Transverse colon (tissue), 4 donors: ENCODE measurements around the gene ARHGAP12. TPM values are rescaled to one million over a fixed set of nuclear protein-coding genes. Genes with fewer than 3 reads are reported as not detected.

ENCODE experiments used
- DNase-seq: peaks from one replicate; pipeline ENCODE4 v3.0.0-alpha.2; 2019
- H3K27ac ChIP-seq, 4 donors: fragments of 200-600 bp; sonication (generic); 2 replicates each; pipeline ENCODE4 v1.5.1; 2016 to 2018; ENCODE audit warnings: inconsistent platforms in 4 of 4
- H3K27me3 ChIP-seq: fragments of 200-600 bp; sonication (generic); 2 replicates; pipeline ENCODE4 v1.5.1; 2017; ENCODE audit warnings: inconsistent platforms
- H3K36me3 ChIP-seq, 4 donors: fragments of 200-600 bp; sonication (generic); 2 replicates each; pipeline ENCODE4 v1.5.1; 2017 to 2019; ENCODE audit warnings: inconsistent platforms in 4 of 4
- H3K4me1 ChIP-seq, 4 donors: fragments of 200-600 bp; sonication (generic); 2 replicates each; pipeline ENCODE4 v1.5.1; 2017 to 2020; ENCODE audit warnings: inconsistent platforms in 4 of 4
- H3K4me3 ChIP-seq, 4 donors: fragments of 200-600 bp; sonication (generic); 1 replicate in 1 of 4; 2 replicates in 3 of 4; pipeline versions ENCODE4 v1.5.1 to v1.6.1; 2017 to 2019; ENCODE audit warnings: inconsistent platforms in 4 of 4
- H3K9me3 ChIP-seq, 2 donors: fragments of 200-600 bp; sonication (generic); 2 replicates each; pipeline ENCODE4 v1.5.1; 2017 to 2019; ENCODE audit warnings: inconsistent platforms in 2 of 2
- CTCF ChIP-seq, 5 experiments: fragments of 200-600 bp in 3 of 5; fragments of 450-650 bp in 2 of 5; sonication (generic) in 3 of 5; IDR thresholded peaks; 1 replicate in 2 of 5; 2 replicates in 3 of 5; pipeline ENCODE4 v1.5.1; 2016 to 2017; ENCODE audit warnings: antibody characterized with exemption in 5 of 5, inconsistent platforms in 3 of 5, mild to moderate bottlenecking in 2 of 5, moderate library complexity in 1 of 5
- EP300 ChIP-seq: sonication (generic); formaldehyde crosslinking; IDR thresholded peaks from one replicate; pipeline ENCODE4 v1.6.1; 2017; ENCODE audit warnings: antibody characterized with exemption, low read depth
- POLR2A ChIP-seq: fragments of 450-650 bp; IDR thresholded peaks from one replicate; pipeline ENCODE4 v1.6.1; 2016; ENCODE audit warnings: antibody characterized with exemption, mild to moderate bottlenecking, moderate library complexity
- POLR2AphosphoS5 ChIP-seq, 3 donors: sonication (generic); formaldehyde crosslinking; IDR thresholded peaks; one replicate each; pipeline ENCODE4 v1.6.1; 2016; ENCODE audit warnings: antibody characterized with exemption in 3 of 3
- WGBS, 2 donors: methylation state at CpG; one replicate each; pipeline ENCODE4 v1.1.5; 2018; ENCODE audit warnings: low coverage in 1 of 2; 5-methylcytosine and 5-hydroxymethylcytosine counted together
- in situ Hi-C, 4 donors: fragments of 200-750 bp; cut with MboI; loops; one replicate each; pipeline versions ENCODE4 v1.15.0 to v1.15.1; 2017; ENCODE audit warnings: low sequenced_read_pairs in 3 of 4, low pct_ligation_motif_present in 1 of 4, low pct_unique_long_range_greater_than_20kb in 1 of 4
- intact Hi-C: fragments of 100-400 bp; cut with DNase I; formaldehyde crosslinking; loops from one replicate; pipeline ENCODE4 v1.15.1; 2023; ENCODE audit warnings: low total_unique reads
- total RNA-seq, 4 donors: library from RNA; depleted of rRNA; stranded (reverse); fragments of >200 nt; gene quantifications; one replicate each; pipeline ENCODE4 v1.1.0, GENCODE V29; 2016

ARHGAP12 gene
- total RNA-seq, 4 donors from 2014 or later: 19.9 to 60.5 (median 46.1) TPM

GRCh38 chr10:31921031-31921430 is 7.6 kb downstream of the ARHGAP12 start:
- no peak overlapping the region for H3K4me3 ChIP-seq
- H3K27me3 ChIP-seq: no peaks in the 10 kb centered on the region
- no peaks in the 10 kb centered on the region for H3K9me3 ChIP-seq
- no peak overlapping the region for H3K27ac ChIP-seq
- intact Hi-C loops: no loop called here
- no peak for DNase-seq
- 51 to 57% methylated on average over 1 to 4 of the region's 4 CpGs for WGBS, 2 donors
- in situ Hi-C loops: no loop called here
- H3K4me1 ChIP-seq: peaks cover 2 to 31% (median 3%) of the 10 kb centered on the region in 4 donors
- no peaks in the 10 kb centered on the region for H3K36me3 ChIP-seq
- no peak for TF ChIP-seq POLR2A
- TF ChIP-seq EP300: no peak
- no peak for TF ChIP-seq POLR2AphosphoS5 (IDR thresholded peaks at IDR 0.05)
- TF ChIP-seq CTCF (IDR thresholded peaks at IDR 0.05): no peak

- H3K27ac ChIP-seq: no peak overlapping the region
- H3K9me3 ChIP-seq: no peaks in the 10 kb centered on the region
- 67 to 72% methylated on average over 2 of the region's 2 CpGs for WGBS, 2 donors
- H3K4me1 ChIP-seq: peaks cover 0 to 28% (median 1%) of the 10 kb centered on the region in 4 donors
- no peaks in the 10 kb centered on the region for H3K36me3 ChIP-seq
- intact Hi-C loops (no loop called here), in situ Hi-C loops (no loop called here)
- TF ChIP-seq EP300: no peak
- no peak for TF ChIP-seq POLR2A
- no peak for DNase-seq
- no peak overlapping the region for H3K4me3 ChIP-seq
- H3K27me3 ChIP-seq: no peaks in the 10 kb centered on the region
Measured at GRCh38 chr10:31920538-31920937, 8.1 kb downstream of the ARHGAP12 start.

- WGBS, 2 donors: 73 to 77% methylated on average over 2 of the region's 2 CpGs
- Histone ChIP-seq H3K36me3 (no peaks in the 10 kb centered on the region), H3K4me3 (no peak overlapping the region), H3K9me3 (no peaks in the 10 kb centered on the region), H3K27me3 (no peaks in the 10 kb centered on the region), H3K27ac (no peak overlapping the region), H3K4me1 (peaks cover 0 to 31% (median 1%) of the 10 kb centered on the region in 4 donors)
- in situ Hi-C loops (no loop called here), intact Hi-C loops (no loop called here)
- DNase-seq: no peak
- no peak for TF ChIP-seq POLR2AphosphoS5 (IDR thresholded peaks at IDR 0.05)
- TF ChIP-seq CTCF (IDR thresholded peaks at IDR 0.05): no peak
- no peak for TF ChIP-seq EP300
- no peak for TF ChIP-seq POLR2A
Measured at GRCh38 chr10:31918671-31919409, 9.8 kb downstream of the ARHGAP12 start.

GRCh38 chr10:31914370-31914769 is 14.3 kb downstream of the ARHGAP12 start:
- Histone ChIP-seq H3K36me3 (no peaks in the 10 kb centered on the region), H3K27me3 (no peaks in the 10 kb centered on the region), H3K9me3 (no peaks in the 10 kb centered on the region), H3K27ac (no peak overlapping the region), H3K4me1 (peaks cover 6 to 34% (median 14%) of the 10 kb centered on the region in 4 donors), H3K4me3 (no peak overlapping the region)
- WGBS, 2 donors: 91 to 93% methylated on average over 2 of the region's 2 CpGs
- no peak for DNase-seq
- intact Hi-C loops (no loop called here), in situ Hi-C loops (no loop called here)
- TF ChIP-seq EP300 (no peak), POLR2AphosphoS5 (IDR thresholded peaks at IDR 0.05) (no peak), POLR2A (no peak), CTCF (IDR thresholded peaks at IDR 0.05) (no peak)
